Endothelial cell of umbilical vein (primary cell): Measurements from ENCODE around the gene CLIP4. TPM values are rescaled to one million over a fixed set of nuclear protein-coding genes. Genes with fewer than 3 reads are reported as not detected.

Source experiments
- BruUV-seq: library from RNA; stranded (reverse); fragments of 400-500 nt; replicated peaks from 2 replicates; lab custom pipeline; 2021; lab: Mats Ljungman, UMichigan
- CTCF ChIA-PET: fragments of 300-600, 350-600 bp; sonication (Branson Sonifier 250); formaldehyde crosslinking; loops from one replicate; lab custom pipeline; 2021; ENCODE audit warnings: antibody characterized with exemption, inconsistent platforms; lab: Charles Lee
- POLR2A ChIA-PET: fragments of 300-600, 350-600 bp; sonication (Branson Sonifier 250); formaldehyde crosslinking; loops from one replicate; lab custom pipeline; 2021; ENCODE audit warnings: antibody characterized with exemption, inconsistent platforms; lab: Charles Lee
- DNase-seq: peaks from one replicate; pipeline ENCODE4 v3.0.0-alpha.2; 2011; ENCODE audit warnings: low read depth, low spot score
- FAIRE-seq: peaks from 2 replicates; lab custom pipeline; 2011; peaks lifted over from hg19 to GRCh38; lab: Jason Lieb, UNC
- H2AFZ ChIP-seq: 2 replicates; pipeline ENCODE4 v1.6.0; 2012; ENCODE audit warnings: low read depth, low read length, control low read depth, inconsistent platforms
- H3K27ac ChIP-seq: 2 replicates; pipeline ENCODE4 v1.5.1; 2011; ENCODE audit warnings: low read depth, mild to moderate bottlenecking, control low read depth, low read length, moderate library complexity; ENCODE audit not compliant: insufficient read depth
- H3K27me3 ChIP-seq, 2 experiments: 2 replicates each; pipeline versions ENCODE4 v1.6.0 to v1.6.1; 2011; ENCODE audit warnings: low read length in 2 of 2, mixed read lengths in 1 of 2; ENCODE audit not compliant: control insufficient read depth in 2 of 2, insufficient read depth in 2 of 2
- H3K36me3 ChIP-seq, 2 experiments: 2 replicates in 1 of 2; 3 replicates in 1 of 2; pipeline ENCODE4 v1.5.1; 2011; ENCODE audit warnings: low read length in 2 of 2, mild to moderate bottlenecking in 1 of 2, moderate library complexity in 1 of 2; ENCODE audit not compliant: control insufficient read depth in 2 of 2, insufficient read depth in 2 of 2; ENCODE audit errors: extremely low read depth in 1 of 2
- H3K4me1 ChIP-seq: 3 replicates; pipeline ENCODE4 v1.5.1; 2011; ENCODE audit warnings: mild to moderate bottlenecking, low read length; ENCODE audit not compliant: control insufficient read depth, insufficient read depth; ENCODE audit errors: extremely low read depth
- H3K4me2 ChIP-seq: 2 replicates; pipeline ENCODE4 v1.6.1; 2011; ENCODE audit warnings: low read length, control low read depth, mixed read lengths; ENCODE audit not compliant: insufficient read depth
- H3K4me3 ChIP-seq, 3 experiments: fragments of 200-600 bp in 1 of 3; sonication (generic), shearing (Covaris generic) in 1 of 3; replicated peaks in 1 of 3; 2 replicates each; pipeline ENCODE4 v1.5.1; 2011 to 2016; ENCODE audit warnings: control low read depth in 3 of 3, low read length in 3 of 3, mild to moderate bottlenecking in 2 of 3, inconsistent platforms in 1 of 3, low read depth in 1 of 3, moderate library complexity in 1 of 3; ENCODE audit not compliant: insufficient read depth in 1 of 3
- H3K79me2 ChIP-seq: 2 replicates; pipeline ENCODE4 v1.6.0; 2012; ENCODE audit warnings: low read length, inconsistent platforms; ENCODE audit not compliant: control insufficient read depth, insufficient read depth
- H3K9ac ChIP-seq: replicated peaks from 2 replicates; pipeline ENCODE3; 2011; ENCODE audit warnings: low read length, control low read depth; ENCODE audit not compliant: insufficient read depth; ENCODE audit errors: extremely low read depth
- H3K9me1 ChIP-seq: replicated peaks from 3 replicates; pipeline ENCODE4 v1.6.0; 2011; ENCODE audit warnings: mild to moderate bottlenecking, low read length; ENCODE audit not compliant: control insufficient read depth, insufficient read depth; ENCODE audit errors: extremely low read depth
- H3K9me3 ChIP-seq: replicated peaks from 2 replicates; pipeline ENCODE4 v1.5.1; 2012; ENCODE audit warnings: low read length, inconsistent platforms; ENCODE audit not compliant: control insufficient read depth, insufficient read depth
- H4K20me1 ChIP-seq: replicated peaks from 2 replicates; pipeline ENCODE3; 2011; ENCODE audit warnings: mild to moderate bottlenecking, low read length; ENCODE audit not compliant: control insufficient read depth, insufficient read depth; ENCODE audit errors: extremely low read depth
- EZH2 ChIP-seq: IDR thresholded peaks from 2 replicates; pipeline ENCODE4 v1.6.1; 2012; ENCODE audit warnings: borderline replicate concordance, low read depth, mild to moderate bottlenecking, moderate library complexity, low read length, inconsistent platforms; ENCODE audit not compliant: severe bottlenecking
- FOS ChIP-seq: IDR thresholded peaks from 2 replicates; pipeline ENCODE4 v1.6.1; 2011; ENCODE audit warnings: mild to moderate bottlenecking, low read length, moderate library complexity, borderline replicate concordance; ENCODE audit not compliant: insufficient read depth
- GATA2 ChIP-seq: IDR thresholded peaks from 2 replicates; pipeline ENCODE4 v1.7.0; 2011; ENCODE audit warnings: low read depth, mild to moderate bottlenecking, moderate library complexity, mixed read lengths, low read length; ENCODE audit not compliant: insufficient read length, insufficient read depth
- JUN ChIP-seq: IDR thresholded peaks from 2 replicates; pipeline ENCODE4 v1.6.1; 2011; ENCODE audit warnings: borderline replicate concordance, low read depth; ENCODE audit not compliant: insufficient read length, insufficient read depth
- MYC ChIP-seq: IDR thresholded peaks from one replicate; pipeline ENCODE4 v1.6.1; 2011; ENCODE audit warnings: mild to moderate bottlenecking, low read depth, low read length
- POLR2A ChIP-seq: IDR thresholded peaks from 2 replicates; pipeline ENCODE4 v1.6.1; 2012; ENCODE audit warnings: low read depth, mild to moderate bottlenecking, control low read depth, low read length
- POLR2AphosphoS5 ChIP-seq: IDR thresholded peaks from 2 replicates; pipeline ENCODE4 v1.6.1; 2012; ENCODE audit warnings: low read depth, mild to moderate bottlenecking, control low read depth, low read length, moderate library complexity; ENCODE audit not compliant: insufficient read depth
- dilution Hi-C: fragments of 300-500 bp; cut with MboI; formaldehyde crosslinking; loops from one replicate; pipeline ENCODE4 v1.15.0; 2019; ENCODE audit warnings: low sequenced_read_pairs; ENCODE audit not compliant: extremely low pct_ligation_motif_present
- intact Hi-C: fragments of 100-400 bp; cut with micrococcal nuclease; formaldehyde crosslinking; loops from one replicate; pipeline ENCODE4 v1.10.0; 2022
- polyA plus RNA-seq, 4 experiments: library from polyadenylated mRNA; depleted of rRNA in 3 of 4; stranded (reverse) in 3 of 4; unstranded in 1 of 4; fragments of >200 nt; gene quantifications; 2 replicates each; pipeline versions ENCODE4 v1.2.1 to v1.2.3, GENCODE V29; 2011 to 2012; ENCODE audit warnings: missing spikeins in 1 of 4
- total RNA-seq: library from RNA; stranded (reverse); gene quantifications from 2 replicates; pipeline ENCODE4 v1.2.3, GENCODE V29; 2021
- TF ChIP-seq, protein P1 (sequence below), 2 donors: IDR thresholded peaks; 1 replicate in 1 of 2; 2 replicates in 1 of 2; pipeline ENCODE4 v1.5.1; 2011; ENCODE audit warnings: low read length in 2 of 2, mild to moderate bottlenecking in 2 of 2, moderate library complexity in 2 of 2, control low read depth in 1 of 2, inconsistent platforms in 1 of 2, low read depth in 1 of 2; ENCODE audit not compliant: insufficient read depth in 1 of 2; ENCODE audit errors: extremely low read depth in 1 of 2
- TF ChIP-seq, protein P2 (sequence below): IDR thresholded peaks from 2 replicates; pipeline ENCODE4 v1.6.1; 2011; ENCODE audit not compliant: insufficient read depth, insufficient read length

Gene CLIP4
- total and polyA plus RNA-seq, 2 donors (not counting 3 experiments of a cell fraction or from before 2014, with no cell fraction given) = 9.2 to 24.0 TPM

DNA sequence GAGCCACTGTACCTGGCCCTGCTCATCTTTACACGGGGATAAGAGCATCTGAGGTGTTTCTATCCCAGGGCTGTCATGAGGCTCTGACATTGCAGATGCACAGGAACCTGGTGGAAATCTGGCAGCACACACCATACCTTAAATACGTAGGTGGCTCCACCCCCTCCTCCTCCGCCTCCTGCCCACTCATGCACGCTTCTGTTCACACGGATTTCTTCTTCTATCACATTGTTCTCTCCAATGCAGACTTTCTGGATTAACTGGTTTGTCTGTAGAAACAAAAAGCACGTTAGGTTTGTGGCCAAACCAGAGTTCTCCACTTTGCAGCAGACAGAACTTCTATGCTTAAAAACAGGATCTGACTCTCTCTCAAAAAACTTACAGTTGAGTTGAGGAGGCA lies 118.2 kb downstream of the CLIP4 start:
- H3K9ac ChIP-seq = no peak overlapping the region
- no peaks in the 10 kb centered on the region for H3K9me1 ChIP-seq
- H3K4me3 ChIP-seq = no peak overlapping the region
- H4K20me1 ChIP-seq = no peaks in the 10 kb centered on the region
- dilution Hi-C loops (no loop called here), intact Hi-C loops (no loop called here)
- no peaks in the 10 kb centered on the region for H3K4me1 ChIP-seq
- no peak overlapping the region for H3K27ac ChIP-seq
- ChIA-PET POLR2A (no interaction called here), CTCF (interaction anchor here (1.0 kb wide), 1 partner anchor 75 kb away, joined by 4 read pairs; no protein-coding TSS in a partner anchor)
- H3K36me3 ChIP-seq = no peaks in the 10 kb centered on the region
- DNase-seq (no peak), FAIRE-seq (no peak)
- no TSS peak for BruUV-seq
- no peak for TF ChIP-seq GATA2
- no peak for TF ChIP-seq MYC
- TF ChIP-seq, protein P1, sequence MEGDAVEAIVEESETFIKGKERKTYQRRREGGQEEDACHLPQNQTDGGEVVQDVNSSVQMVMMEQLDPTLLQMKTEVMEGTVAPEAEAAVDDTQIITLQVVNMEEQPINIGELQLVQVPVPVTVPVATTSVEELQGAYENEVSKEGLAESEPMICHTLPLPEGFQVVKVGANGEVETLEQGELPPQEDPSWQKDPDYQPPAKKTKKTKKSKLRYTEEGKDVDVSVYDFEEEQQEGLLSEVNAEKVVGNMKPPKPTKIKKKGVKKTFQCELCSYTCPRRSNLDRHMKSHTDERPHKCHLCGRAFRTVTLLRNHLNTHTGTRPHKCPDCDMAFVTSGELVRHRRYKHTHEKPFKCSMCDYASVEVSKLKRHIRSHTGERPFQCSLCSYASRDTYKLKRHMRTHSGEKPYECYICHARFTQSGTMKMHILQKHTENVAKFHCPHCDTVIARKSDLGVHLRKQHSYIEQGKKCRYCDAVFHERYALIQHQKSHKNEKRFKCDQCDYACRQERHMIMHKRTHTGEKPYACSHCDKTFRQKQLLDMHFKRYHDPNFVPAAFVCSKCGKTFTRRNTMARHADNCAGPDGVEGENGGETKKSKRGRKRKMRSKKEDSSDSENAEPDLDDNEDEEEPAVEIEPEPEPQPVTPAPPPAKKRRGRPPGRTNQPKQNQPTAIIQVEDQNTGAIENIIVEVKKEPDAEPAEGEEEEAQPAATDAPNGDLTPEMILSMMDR (IDR thresholded peaks at IDR 0.05; ENCODE audit: extremely low read depth in 1 of 2, insufficient read depth in 1 of 2, low read depth in 1 of 2, low read length in 2 of 2) = no peak
- no peak for TF ChIP-seq JUN
- TF ChIP-seq POLR2A = no peak
- TF ChIP-seq FOS = no peak
- no peak for TF ChIP-seq EZH2
- TF ChIP-seq POLR2AphosphoS5 = no peak
- TF ChIP-seq, protein P2, sequence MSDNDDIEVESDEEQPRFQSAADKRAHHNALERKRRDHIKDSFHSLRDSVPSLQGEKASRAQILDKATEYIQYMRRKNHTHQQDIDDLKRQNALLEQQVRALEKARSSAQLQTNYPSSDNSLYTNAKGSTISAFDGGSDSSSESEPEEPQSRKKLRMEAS = no peak
- no peaks in the 10 kb centered on the region for H3K79me2 ChIP-seq
- no peak overlapping the region for H2AFZ ChIP-seq
- no peaks in the 10 kb centered on the region for H3K9me3 ChIP-seq
- no peak overlapping the region for H3K4me2 ChIP-seq
- peaks cover 0 to 2% of the 10 kb centered on the region in 2 experiments for H3K27me3 ChIP-seq
